Stimulated activated naive CD8-positive, alpha-beta T cell treated with anti-CD3 and anti-CD28 coated beads, Interleukin-15, amount 100 ng/mL, for 72 hours (primary cell): Measurements from ENCODE around the gene KLK15.
A peak's percentile ranks its signal among the peaks of the same experiment; 100 is the strongest.

Experiments used
- ATAC-seq: fragments of 150-1000 bp; cut with Tn5 transposase; 2 replicates; pipeline ENCODE4 v1.10.0; 2021; ENCODE audit warnings: mild to moderate bottlenecking, moderate library complexity
- DNase-seq, 2 donors: peaks; one replicate each; pipeline ENCODE4 v3.0.0; 2021 to 2022
- H3K27ac Mint-ChIP-seq, 2 donors: one replicate each; pipeline ENCODE4 v1.8.0; 2022; ENCODE audit warnings: mild to moderate bottlenecking in 2 of 2, mixed read lengths in 2 of 2, moderate library complexity in 2 of 2
- H3K27me3 Mint-ChIP-seq: one replicate; pipeline ENCODE4 v1.8.0; 2022; ENCODE audit warnings: mixed read lengths
- H3K4me1 Mint-ChIP-seq: one replicate; pipeline ENCODE4 v1.8.0; 2022; ENCODE audit warnings: mild to moderate bottlenecking, mixed read lengths
- H3K4me3 Mint-ChIP-seq, 2 donors: one replicate each; pipeline ENCODE4 v1.8.0; 2022; ENCODE audit warnings: mild to moderate bottlenecking in 2 of 2, mixed read lengths in 2 of 2, moderate library complexity in 1 of 2
- H3K9me3 Mint-ChIP-seq, 2 donors: one replicate each; pipeline ENCODE4 v1.8.0; 2022; ENCODE audit warnings: mixed read lengths in 2 of 2

Gene KLK15

GRCh38 chr19:50797429-50797780, 36.0 kb downstream of the KLK15 start:
- no peak for DNase-seq
- Mint-ChIP-seq H3K27me3 (no peaks in the 10 kb centered on the region), H3K9me3 (no peaks in the 10 kb centered on the region), H3K27ac (peak overlapping the region in 1 of 2 donors; percentile 86), H3K4me1 (peaks cover 50% of the 10 kb centered on the region), H3K4me3 (no peak overlapping the region)
- ATAC-seq, result no peak

GRCh38 chr19:50796634-50797428, 36.5 kb downstream of the KLK15 start:
- H3K4me3 Mint-ChIP-seq, result no peak overlapping the region
- peak overlapping the region in 1 of 2 donors; percentile 59 for H3K27ac Mint-ChIP-seq
- H3K27me3 Mint-ChIP-seq, result no peaks in the 10 kb centered on the region
- no peaks in the 10 kb centered on the region for H3K9me3 Mint-ChIP-seq
- no peak for ATAC-seq
- peaks cover 44% of the 10 kb centered on the region for H3K4me1 Mint-ChIP-seq
- DNase-seq, result no peak

GRCh38 chr19:50796128-50796633, 37.2 kb downstream of the KLK15 start:
- Mint-ChIP-seq H3K9me3 (no peaks in the 10 kb centered on the region), H3K27me3 (no peaks in the 10 kb centered on the region), H3K4me3 (no peak overlapping the region), H3K4me1 (peaks cover 37% of the 10 kb centered on the region), H3K27ac (no peak overlapping the region)
- no peak for DNase-seq
- peak; percentile 15 for ATAC-seq

- H3K4me3 Mint-ChIP-seq, result no peak overlapping the region
- no peaks in the 10 kb centered on the region for H3K27me3 Mint-ChIP-seq
- H3K27ac Mint-ChIP-seq, result no peak overlapping the region
- ATAC-seq (no peak), DNase-seq (no peak)
- H3K9me3 Mint-ChIP-seq, result no peaks in the 10 kb centered on the region
- peaks cover 33% of the 10 kb centered on the region for H3K4me1 Mint-ChIP-seq
Observed at GRCh38 chr19:50795664-50796073, 37.7 kb downstream of the KLK15 start.

GRCh38 chr19:50794876-50795663, 38.3 kb downstream of the KLK15 start:
- peaks cover 29% of the 10 kb centered on the region for H3K4me1 Mint-ChIP-seq
- no peaks in the 10 kb centered on the region for H3K27me3 Mint-ChIP-seq
- peak in 1 of 2 donors; percentile 37 for DNase-seq
- H3K9me3 Mint-ChIP-seq, result no peaks in the 10 kb centered on the region
- peak overlapping the region in 1 of 2 donors; percentile 34 for H3K4me3 Mint-ChIP-seq
- peak; percentile 28 for ATAC-seq
- H3K27ac Mint-ChIP-seq, result peak overlapping the region in 1 of 2 donors; percentile 59

- ATAC-seq, result peak; percentile 50
- Mint-ChIP-seq H3K9me3 (no peaks in the 10 kb centered on the region), H3K4me3 (no peak overlapping the region), H3K27ac (peak overlapping the region; percentile 59 to 65), H3K4me1 (peaks cover 26% of the 10 kb centered on the region), H3K27me3 (no peaks in the 10 kb centered on the region)
- DNase-seq, result peak in 1 of 2 donors; percentile 56
Observed at GRCh38 chr19:50794074-50794875, 39.1 kb downstream of the KLK15 start.

GRCh38 chr19:50793558-50794065, 39.8 kb downstream of the KLK15 start:
- no peaks in the 10 kb centered on the region for H3K27me3 Mint-ChIP-seq
- H3K27ac Mint-ChIP-seq, result no peak overlapping the region
- no peak for DNase-seq
- ATAC-seq, result no peak
- H3K9me3 Mint-ChIP-seq, result no peaks in the 10 kb centered on the region
- H3K4me1 Mint-ChIP-seq, result peaks cover 26% of the 10 kb centered on the region
- H3K4me3 Mint-ChIP-seq, result no peak overlapping the region

GRCh38 chr19:50792272-50793250, 40.8 kb downstream of the KLK15 start:
- Mint-ChIP-seq H3K9me3 (no peaks in the 10 kb centered on the region), H3K27me3 (no peaks in the 10 kb centered on the region), H3K4me3 (no peak overlapping the region), H3K27ac (peak overlapping the region in 1 of 2 donors; percentile 68), H3K4me1 (peaks cover 19% of the 10 kb centered on the region)
- peak; percentile 6 for ATAC-seq
- no peak for DNase-seq

GRCh38 chr19:50791594-50792271, 41.6 kb downstream of the KLK15 start:
- H3K4me3 Mint-ChIP-seq, result no peak overlapping the region
- H3K27ac Mint-ChIP-seq, result no peak overlapping the region
- peaks cover 13% of the 10 kb centered on the region for H3K4me1 Mint-ChIP-seq
- DNase-seq (no peak), ATAC-seq (peak; percentile 0)
- H3K9me3 Mint-ChIP-seq, result no peaks in the 10 kb centered on the region
- no peaks in the 10 kb centered on the region for H3K27me3 Mint-ChIP-seq

GRCh38 chr19:50790922-50791467, 42.4 kb downstream of the KLK15 start:
- ATAC-seq, result no peak
- H3K9me3 Mint-ChIP-seq, result no peaks in the 10 kb centered on the region
- no peak overlapping the region for H3K4me3 Mint-ChIP-seq
- DNase-seq, result no peak
- H3K27ac Mint-ChIP-seq, result peak overlapping the region in 1 of 2 donors; percentile 31
- no peaks in the 10 kb centered on the region for H3K27me3 Mint-ChIP-seq
- peaks cover 13% of the 10 kb centered on the region for H3K4me1 Mint-ChIP-seq

GRCh38 chr19:50790396-50790795, 43.0 kb downstream of the KLK15 start, which contains the start of gene ACP4:
Gene ACP4 (plus strand): TSS chr19:50790415. CDS start chr19:50790415, 0 bp downstream.
- Mint-ChIP-seq H3K4me1 (peaks cover 13% of the 10 kb centered on the region), H3K9me3 (no peaks in the 10 kb centered on the region), H3K27ac (peak within 1 kb of the TSS in 1 of 2 donors; percentile 65), H3K27me3 (no peaks in the 10 kb centered on the region), H3K4me3 (no peak within 1 kb of the TSS)
- ATAC-seq, result no peak
- no peak for DNase-seq

GRCh38 chr19:50785329-50785728, 48.0 kb downstream of the KLK15 start:
- H3K4me1 Mint-ChIP-seq, result peaks cover 6% of the 10 kb centered on the region
- peaks cover 33% of the 10 kb centered on the region for H3K27me3 Mint-ChIP-seq
- no peaks in the 10 kb centered on the region for H3K9me3 Mint-ChIP-seq
- DNase-seq, result no peak
- no peak overlapping the region for H3K4me3 Mint-ChIP-seq
- no peak for ATAC-seq
- peak overlapping the region in 1 of 2 donors; percentile 55 for H3K27ac Mint-ChIP-seq

GRCh38 chr19:50784710-50785109, 48.7 kb downstream of the KLK15 start:
- DNase-seq (no peak), ATAC-seq (peak; percentile 18)
- Mint-ChIP-seq H3K27ac (peak overlapping the region in 1 of 2 donors; percentile 35), H3K4me3 (no peak overlapping the region), H3K27me3 (peaks cover 40% of the 10 kb centered on the region), H3K4me1 (peaks cover 11% of the 10 kb centered on the region), H3K9me3 (no peaks in the 10 kb centered on the region)
